ENCODE measurements around the gene HLCS.

Gene HLCS

GRCh38 chr21:36703626-36704280 lies 262.7 kb downstream of the HLCS start:
- DNase-seq (ENCODE audit: low spot score), result no peak

- DNase-seq (ENCODE audit: low spot score), result no peak
These were observed 263.3 kb downstream of the HLCS start for GRCh38 chr21:36703123-36703522.

GRCh38 chr21:36702622-36702968 lies 263.9 kb downstream of the HLCS start:
- no peak for DNase-seq (ENCODE audit: low spot score)

GRCh38 chr21:36701756-36702621 lies 264.5 kb downstream of the HLCS start:
- no peak for DNase-seq (ENCODE audit: low spot score)

- DNase-seq (ENCODE audit: low spot score), result no peak
These were observed 265.3 kb downstream of the HLCS start for GRCh38 chr21:36700971-36701755.
